Measurements from ENCODE around the gene YPEL5. TPM values are rescaled to one million over a fixed set of nuclear protein-coding genes. Genes with fewer than 3 reads are reported as not detected.

The YPEL5 gene
- total RNA-seq, 1 experiment from 2014 or later: 27.1 TPM

GRCh38 chr2:30191819-30192271, 45.0 kb downstream of the YPEL5 start:
- BruUV-seq (replicated peaks): no TSS peak
- H3K9me3 ChIP-seq (ENCODE audit: control insufficient read depth in 1 of 2, insufficient read depth in 1 of 2, low read depth in 1 of 2, low read length in 2 of 2): no peaks in the 10 kb centered on the region
- H3K4me1 ChIP-seq (ENCODE audit: control insufficient read depth in 1 of 2, insufficient read depth in 2 of 2, low read length in 2 of 2): no peaks in the 10 kb centered on the region
- TF ChIP-seq EZH2 (IDR thresholded peaks at IDR 0.05): no peak
- no peak for TF ChIP-seq EGR1 (IDR thresholded peaks at IDR 0.05; ENCODE audit: low read depth)
- TF ChIP-seq EZH2phosphoT487 (IDR thresholded peaks at IDR 0.05; ENCODE audit: borderline replicate concordance): no peak
- TF ChIP-seq ATF3 (IDR thresholded peaks at IDR 0.05): no peak
- TF ChIP-seq, protein P1, sequence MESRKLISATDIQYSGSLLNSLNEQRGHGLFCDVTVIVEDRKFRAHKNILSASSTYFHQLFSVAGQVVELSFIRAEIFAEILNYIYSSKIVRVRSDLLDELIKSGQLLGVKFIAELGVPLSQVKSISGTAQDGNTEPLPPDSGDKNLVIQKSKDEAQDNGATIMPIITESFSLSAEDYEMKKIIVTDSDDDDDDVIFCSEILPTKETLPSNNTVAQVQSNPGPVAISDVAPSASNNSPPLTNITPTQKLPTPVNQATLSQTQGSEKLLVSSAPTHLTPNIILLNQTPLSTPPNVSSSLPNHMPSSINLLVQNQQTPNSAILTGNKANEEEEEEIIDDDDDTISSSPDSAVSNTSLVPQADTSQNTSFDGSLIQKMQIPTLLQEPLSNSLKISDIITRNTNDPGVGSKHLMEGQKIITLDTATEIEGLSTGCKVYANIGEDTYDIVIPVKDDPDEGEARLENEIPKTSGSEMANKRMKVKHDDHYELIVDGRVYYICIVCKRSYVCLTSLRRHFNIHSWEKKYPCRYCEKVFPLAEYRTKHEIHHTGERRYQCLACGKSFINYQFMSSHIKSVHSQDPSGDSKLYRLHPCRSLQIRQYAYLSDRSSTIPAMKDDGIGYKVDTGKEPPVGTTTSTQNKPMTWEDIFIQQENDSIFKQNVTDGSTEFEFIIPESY (IDR thresholded peaks at IDR 0.05; ENCODE audit: extremely low read depth, insufficient replicate concordance, low read length): no peak
- TF ChIP-seq POLR2AphosphoS5 (IDR thresholded peaks at IDR 0.05; ENCODE audit: low read depth, low read length): no peak
- no peak for TF ChIP-seq JUND (IDR thresholded peaks at IDR 0.05)
- no peak for TF ChIP-seq SRF (IDR thresholded peaks at IDR 0.05; ENCODE audit: low read depth)
- no peak for TF ChIP-seq SIN3A (IDR thresholded peaks at IDR 0.05; ENCODE audit: low read depth)
- TF ChIP-seq CTCF (IDR thresholded peaks at IDR 0.05 in 2 of 3, conservative IDR thresholded peaks at IDR 0.05 in 1 of 3; ENCODE audit: borderline replicate concordance in 1 of 3, insufficient read depth in 1 of 3, low read depth in 2 of 3, low read length in 2 of 3): no peak
- no peak for TF ChIP-seq FOSL1 (IDR thresholded peaks at IDR 0.05; ENCODE audit: low read depth)
- no peak for TF ChIP-seq RAD21 (IDR thresholded peaks at IDR 0.05; ENCODE audit: low read depth)
- no peak overlapping the region for H3K4me3 ChIP-seq (replicated peaks in 1 of 2; ENCODE audit: low read depth in 1 of 2, low read length in 2 of 2)
- H4K20me1 ChIP-seq (ENCODE audit: insufficient read depth): no peaks in the 10 kb centered on the region
- no peak overlapping the region for H3K9ac ChIP-seq (ENCODE audit: low read length)
- no peak overlapping the region for H2AFZ ChIP-seq (ENCODE audit: low read depth, low read length, poor library complexity, severe bottlenecking)
- H3K36me3 ChIP-seq (ENCODE audit: control insufficient read depth in 1 of 2, insufficient read depth in 2 of 2, low read length in 2 of 2): no peaks in the 10 kb centered on the region
- POLR2A ChIA-PET: no interaction called here
- H3K4me2 ChIP-seq (ENCODE audit: low read length): no peak overlapping the region
- no peak overlapping the region for H3K27ac ChIP-seq (ENCODE audit: low read depth, low read length)
- CTCF ChIA-PET: no interaction called here
- no peaks in the 10 kb centered on the region for H3K79me2 ChIP-seq (ENCODE audit: insufficient read depth, low read length)
- DNase-seq (ENCODE audit: low read depth, low spot score) (no peak), ATAC-seq (no peak)
- H3K27me3 ChIP-seq (ENCODE audit: insufficient read depth, low read length): 0 out of 2 replicates have a peak, but pooled peaks cover 6% of the 10 kb centered on the region
- RAD21 ChIA-PET (ENCODE audit: low non-redundant PET in 1 of 2, low total read pairs in 2 of 2, uncharacterized antibody in 2 of 2, unreplicated experiment in 2 of 2): no interaction called here
- intact Hi-C loops (cut with micrococcal nuclease): no loop called here
- H3K9me2 ChIP-seq (ENCODE audit: insufficient read depth): no peaks in the 10 kb centered on the region

Measured in HCT116 (cell line).